ENCODE results near the gene COLEC12.

GRCh38 chr18:433960-434359 is 66.5 kb downstream of the COLEC12 start:
- no peak for TF ChIP-seq CTCF (IDR thresholded peaks at IDR 0.05; ENCODE audit: insufficient read depth, low read length, poor library complexity, severe bottlenecking)
- TF ChIP-seq EZH2phosphoT487 (conservative IDR thresholded peaks at IDR 0.05; ENCODE audit: low read length): no peak
